Testis (tissue), 2 donors: ENCODE measurements around the gene SOBP.
"Not testable (repeated sequence)": the region's sequence is repeated elsewhere in the genome, so short reads cannot be mapped to it uniquely, and the experiment has no call there.

Experiments
- CTCF ChIP-seq, 3 experiments: fragments of 450-650 bp in 2 of 3; fragments of 200-600 bp in 1 of 3; sonication (generic) in 1 of 3; IDR thresholded peaks; one replicate each; pipeline ENCODE4 v1.5.1; 2016 to 2019; ENCODE audit warnings: antibody characterized with exemption in 3 of 3, mild to moderate bottlenecking in 2 of 3, moderate library complexity in 1 of 3
- POLR2A ChIP-seq: fragments of 450-650 bp; IDR thresholded peaks from one replicate; pipeline ENCODE4 v1.6.1; 2017; ENCODE audit warnings: antibody characterized with exemption, mild to moderate bottlenecking, moderate library complexity

- not testable (repeated sequence) for TF ChIP-seq POLR2A; CTCF (IDR thresholded peaks at IDR 0.05)
These were observed 29.3 kb downstream of the SOBP start for GRCh38 chr6:107519224-107519623.
